ENCODE results near the gene BCAR3.

DNA sequence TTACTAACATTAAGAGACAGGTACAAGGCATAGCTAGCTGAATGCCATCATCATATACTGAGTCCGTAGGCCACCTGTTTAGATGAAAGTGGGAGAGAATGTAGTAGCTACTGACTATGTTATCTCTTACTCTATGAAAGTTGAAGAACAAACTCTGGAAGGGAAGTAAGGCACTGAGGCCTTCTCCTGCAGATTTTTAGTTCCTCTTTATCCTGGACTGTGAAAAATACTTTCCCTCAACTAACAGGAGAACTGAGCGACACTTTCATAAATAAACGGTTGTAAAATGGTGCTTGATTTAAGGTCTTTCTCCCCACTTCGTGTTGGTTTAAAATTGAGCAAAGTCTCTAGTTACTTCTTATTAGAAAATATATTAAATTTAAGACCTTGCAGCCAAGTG is 131.8 kb downstream of the BCAR3 start:
- TF ChIP-seq, protein P1, sequence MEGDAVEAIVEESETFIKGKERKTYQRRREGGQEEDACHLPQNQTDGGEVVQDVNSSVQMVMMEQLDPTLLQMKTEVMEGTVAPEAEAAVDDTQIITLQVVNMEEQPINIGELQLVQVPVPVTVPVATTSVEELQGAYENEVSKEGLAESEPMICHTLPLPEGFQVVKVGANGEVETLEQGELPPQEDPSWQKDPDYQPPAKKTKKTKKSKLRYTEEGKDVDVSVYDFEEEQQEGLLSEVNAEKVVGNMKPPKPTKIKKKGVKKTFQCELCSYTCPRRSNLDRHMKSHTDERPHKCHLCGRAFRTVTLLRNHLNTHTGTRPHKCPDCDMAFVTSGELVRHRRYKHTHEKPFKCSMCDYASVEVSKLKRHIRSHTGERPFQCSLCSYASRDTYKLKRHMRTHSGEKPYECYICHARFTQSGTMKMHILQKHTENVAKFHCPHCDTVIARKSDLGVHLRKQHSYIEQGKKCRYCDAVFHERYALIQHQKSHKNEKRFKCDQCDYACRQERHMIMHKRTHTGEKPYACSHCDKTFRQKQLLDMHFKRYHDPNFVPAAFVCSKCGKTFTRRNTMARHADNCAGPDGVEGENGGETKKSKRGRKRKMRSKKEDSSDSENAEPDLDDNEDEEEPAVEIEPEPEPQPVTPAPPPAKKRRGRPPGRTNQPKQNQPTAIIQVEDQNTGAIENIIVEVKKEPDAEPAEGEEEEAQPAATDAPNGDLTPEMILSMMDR (IDR thresholded peaks at IDR 0.05) = no peak
- TF ChIP-seq POLR2A (IDR thresholded peaks at IDR 0.05) = no peak
